ENCODE results near the gene GMPR2.

GRCh38 chr14:24271134-24271833 is 38.6 kb downstream of the GMPR2 start, which contains the start of gene RABGGTA:
- TF ChIP-seq CTCF (IDR thresholded peaks at IDR 0.05) (peak in 1 of 2 donors; percentile 81), POLR2AphosphoS5 (IDR thresholded peaks at IDR 0.05) (peak in 2 of 3 donors; percentile 18 to 60), POLR2A (IDR thresholded peaks at IDR 0.05) (peak; percentile 45 to 52), EP300 (IDR thresholded peaks at IDR 0.05) (no peak)

All from suprapubic skin (tissue), 4 donors.